Fibroblast of peridontal ligament (primary cell): ENCODE measurements around the gene DBP.

Experiments
- DNase-seq: peaks from one replicate; pipeline ENCODE4 v3.0.0-alpha.2; 2010; ENCODE audit errors: extremely low read depth

Gene DBP

GRCh38 chr19:48609571-48610108 lies 27.5 kb downstream of the DBP start:
- no peak for DNase-seq

- DNase-seq, result peak; percentile 44
Measured at GRCh38 chr19:48608798-48609263, 28.3 kb downstream of the DBP start.

- no peak for DNase-seq
Measured at GRCh38 chr19:48607359-48607755, 29.8 kb downstream of the DBP start.

GRCh38 chr19:48606463-48607358 lies 30.5 kb downstream of the DBP start, which contains the start of gene SPACA4:
SPACA4 (plus strand) TSS chr19:48606742; CDS start chr19:48606979, 237 bp downstream.
- no peak for DNase-seq

GRCh38 chr19:48603850-48604249 lies 33.3 kb downstream of the DBP start:
- no peak for DNase-seq

GRCh38 chr19:48603449-48603848 lies 33.7 kb downstream of the DBP start:
- no peak for DNase-seq

- DNase-seq, result no peak
Measured at GRCh38 chr19:48603001-48603400, 34.2 kb downstream of the DBP start.

- no peak for DNase-seq
Measured at GRCh38 chr19:48600679-48601417, 36.3 kb downstream of the DBP start.

- no peak for DNase-seq
Measured at GRCh38 chr19:48598996-48599700, 38.0 kb downstream of the DBP start.

GRCh38 chr19:48596679-48597465 lies 40.3 kb downstream of the DBP start:
- no peak for DNase-seq

GRCh38 chr19:48596237-48596636 lies 40.9 kb downstream of the DBP start:
- no peak for DNase-seq

GRCh38 chr19:48595833-48596232 lies 41.3 kb downstream of the DBP start:
- no peak for DNase-seq

GRCh38 chr19:48595171-48595570 lies 42.0 kb downstream of the DBP start:
- DNase-seq, result no peak

GRCh38 chr19:48591021-48591420 lies 46.2 kb downstream of the DBP start:
- no peak for DNase-seq

GRCh38 chr19:48588670-48589401 lies 48.3 kb downstream of the DBP start:
- peak; percentile 76 for DNase-seq

- DNase-seq, result no peak
Measured at GRCh38 chr19:48587387-48587786, 49.8 kb downstream of the DBP start.

- no peak for DNase-seq
Measured at GRCh38 chr19:48582168-48582567, 55.0 kb downstream of the DBP start.
